Measurements from ENCODE around the gene FOXJ1.

Gene FOXJ1

DNA sequence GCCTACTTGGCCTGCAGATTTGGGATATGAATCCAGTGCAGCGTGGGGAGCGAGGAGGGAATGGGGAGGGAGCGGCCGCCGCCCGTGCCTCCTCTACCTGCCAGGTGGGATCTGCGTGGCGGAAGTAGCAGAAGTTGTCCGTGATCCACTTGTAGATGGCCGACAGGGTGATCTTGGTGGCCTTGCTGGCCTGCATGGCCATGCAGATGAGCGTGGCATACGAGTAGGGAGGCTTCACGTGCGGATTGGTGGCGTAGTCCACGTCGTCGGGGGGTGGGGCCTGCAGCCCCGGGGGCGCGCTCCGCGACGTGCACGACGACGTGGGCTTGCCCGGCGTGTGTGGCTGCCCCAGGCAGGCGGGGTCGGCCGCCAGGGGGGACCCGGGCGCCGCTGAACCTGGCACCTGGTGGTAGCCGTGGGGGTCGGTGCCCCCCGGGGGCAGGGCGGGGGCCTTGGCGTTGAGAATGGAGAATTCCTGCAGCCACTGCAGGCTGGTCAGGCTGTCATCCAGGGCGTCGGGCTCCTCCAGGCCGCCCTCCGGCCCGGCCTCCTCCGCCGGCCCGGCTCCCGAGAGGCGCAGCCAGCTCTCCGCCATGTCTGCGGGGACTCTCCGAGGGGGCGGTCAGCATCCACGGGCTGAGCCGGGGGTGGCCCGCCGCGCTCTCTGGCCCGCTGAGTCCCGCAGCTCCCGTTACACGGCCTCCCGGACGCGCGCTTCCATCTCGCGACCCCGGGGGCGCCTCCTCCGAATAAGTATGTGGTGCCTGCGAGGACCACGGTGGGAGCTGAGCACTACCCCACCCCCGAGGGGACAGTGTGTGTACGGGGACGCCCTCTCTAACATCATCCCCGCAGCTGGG is 1.0 kb downstream of the FOXJ1 start:
- peak; percentile 26 to 33 for DNase-seq

DNA sequence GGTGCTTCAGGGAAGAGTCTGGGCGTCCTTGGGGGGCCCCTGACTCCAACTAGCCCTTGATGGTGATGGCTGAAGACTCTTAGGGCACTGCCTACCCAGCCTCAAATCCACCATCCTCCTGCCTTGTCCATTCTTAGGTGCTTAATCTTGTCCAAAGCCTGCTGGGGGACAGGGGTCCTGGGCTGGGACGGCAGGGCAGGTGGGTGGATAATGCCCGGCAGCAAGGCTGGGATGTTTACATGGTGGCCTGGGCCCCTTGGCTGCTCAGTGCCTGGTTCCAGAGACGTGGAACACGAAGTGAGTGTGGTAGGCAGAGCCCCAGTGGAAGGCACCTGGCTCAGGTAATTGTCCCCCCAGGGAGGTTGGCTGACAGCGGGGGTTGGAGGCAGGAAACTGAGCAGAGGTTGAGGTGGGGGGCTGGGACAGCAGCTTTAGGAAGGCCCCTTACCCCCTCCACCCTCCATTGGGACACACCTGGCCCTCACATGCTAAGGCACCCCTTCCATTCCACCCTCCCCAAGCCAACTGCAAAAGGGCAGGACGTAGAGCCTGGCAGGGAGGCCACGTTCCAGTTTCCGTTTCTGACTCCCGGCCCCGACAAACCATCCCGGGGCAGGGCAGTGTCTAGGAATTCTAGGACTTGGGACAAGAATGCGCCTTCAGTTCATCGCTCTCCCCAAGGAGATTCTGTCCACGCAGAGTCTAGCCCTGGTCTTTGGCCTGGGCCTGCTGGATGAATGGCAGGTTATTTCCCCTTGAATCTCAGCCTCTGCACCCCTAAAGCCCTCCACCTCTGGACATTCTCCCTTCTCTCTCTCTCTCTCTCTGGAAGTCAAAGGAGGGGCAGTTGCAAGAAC is 1.9 kb downstream of the FOXJ1 start:
- DNase-seq, result no peak

GRCh38 chr17:76138234-76138895 is 2.7 kb downstream of the FOXJ1 start:
- no peak for DNase-seq

DNA sequence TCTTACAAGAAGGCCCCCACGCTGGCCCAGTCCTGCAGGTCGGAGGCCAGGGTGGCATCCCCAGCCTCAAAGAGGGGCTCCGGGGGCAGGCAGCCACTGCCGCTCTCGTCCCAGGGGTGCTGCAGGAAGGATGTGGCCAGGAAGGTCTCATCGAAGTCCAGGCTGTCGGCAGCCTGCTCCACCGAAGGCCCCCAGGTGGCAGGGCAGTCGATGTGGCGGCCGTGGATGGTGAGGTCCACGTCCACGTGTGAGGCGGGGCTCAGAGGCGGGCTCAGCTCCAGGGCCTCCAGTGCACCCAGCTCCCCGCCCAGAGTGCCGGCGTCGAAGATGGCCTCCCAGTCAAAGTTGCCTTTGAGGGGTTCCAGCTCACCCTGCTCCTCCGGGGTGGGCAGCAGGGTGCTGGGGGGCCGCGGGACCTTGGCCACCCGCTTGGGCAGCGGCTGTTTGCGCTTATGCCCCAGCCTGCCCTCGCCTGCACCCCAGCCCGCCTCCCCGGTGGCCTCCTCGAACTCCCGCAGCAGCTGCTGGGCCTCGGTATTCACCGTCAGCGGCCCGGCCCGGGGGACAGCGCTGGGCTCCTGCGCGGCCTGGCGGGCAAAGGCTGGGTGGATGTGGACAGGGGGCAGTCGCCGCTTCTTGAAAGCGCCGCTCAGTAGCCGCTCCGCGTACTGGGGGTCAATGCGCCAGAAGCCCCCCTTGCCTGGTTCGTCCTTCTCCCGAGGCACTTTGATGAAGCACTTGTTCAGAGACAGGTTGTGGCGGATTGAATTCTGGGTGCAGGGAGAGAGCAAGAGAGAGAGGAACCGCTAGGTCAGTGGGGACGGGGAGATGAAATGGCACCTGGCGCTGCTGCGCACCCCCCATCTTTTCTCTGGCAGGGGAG is 3.5 kb downstream of the FOXJ1 start:
- DNase-seq, result no peak

DNA sequence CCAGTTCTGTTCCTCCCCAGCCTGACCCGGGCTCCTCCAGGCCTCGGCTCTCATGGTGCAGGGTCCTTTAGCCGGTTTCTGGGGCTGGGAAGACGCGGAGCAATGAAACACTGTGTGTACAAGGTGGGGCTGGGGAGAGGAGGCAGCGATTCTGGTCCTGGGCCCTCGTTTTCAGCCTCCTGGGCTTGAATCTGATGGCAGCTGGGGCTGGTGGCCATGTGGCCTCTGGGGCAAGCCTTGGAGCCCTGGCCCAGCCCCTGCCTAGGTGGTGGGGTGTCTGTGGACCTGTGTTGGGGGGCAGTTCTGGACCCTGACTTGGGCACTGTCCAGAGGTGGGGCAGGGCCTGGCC is 4.1 kb downstream of the FOXJ1 start:
- no peak for DNase-seq

DNA sequence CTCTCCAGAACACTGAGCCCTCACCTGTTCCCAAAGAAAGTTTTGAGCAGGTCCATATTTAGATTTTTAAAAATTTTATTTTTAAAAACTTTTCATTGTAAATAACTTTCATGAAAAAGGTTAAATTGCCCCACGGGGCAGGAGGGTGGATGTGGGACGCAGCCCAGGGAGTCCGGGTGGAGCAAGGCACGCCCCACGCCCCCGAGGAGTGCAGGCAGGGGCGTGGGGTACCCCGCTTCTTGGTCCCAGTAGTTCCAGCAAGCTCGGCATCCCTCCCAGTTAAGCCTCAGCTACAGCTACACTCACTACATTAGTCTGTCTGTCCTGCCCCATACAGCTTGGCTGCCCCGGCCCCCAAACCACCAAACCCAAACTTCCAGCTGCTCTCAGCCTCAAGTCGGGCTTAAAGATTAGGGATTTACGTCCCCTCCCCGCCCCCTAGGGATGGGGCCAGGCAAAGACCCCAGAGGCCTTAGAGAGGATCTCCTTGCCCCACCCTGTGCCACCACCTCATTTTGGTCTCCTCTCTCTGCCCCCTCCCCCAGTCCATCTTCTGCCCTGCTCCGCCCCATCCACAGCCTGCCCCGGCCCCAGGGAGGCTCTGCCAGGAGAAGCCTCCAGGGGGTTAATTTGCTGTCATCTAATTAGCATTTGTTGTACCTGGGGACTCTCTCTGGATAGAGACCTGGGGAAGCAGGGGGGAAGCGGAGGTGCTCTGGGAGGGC is 4.6 kb downstream of the FOXJ1 start:
- DNase-seq, result no peak

DNA sequence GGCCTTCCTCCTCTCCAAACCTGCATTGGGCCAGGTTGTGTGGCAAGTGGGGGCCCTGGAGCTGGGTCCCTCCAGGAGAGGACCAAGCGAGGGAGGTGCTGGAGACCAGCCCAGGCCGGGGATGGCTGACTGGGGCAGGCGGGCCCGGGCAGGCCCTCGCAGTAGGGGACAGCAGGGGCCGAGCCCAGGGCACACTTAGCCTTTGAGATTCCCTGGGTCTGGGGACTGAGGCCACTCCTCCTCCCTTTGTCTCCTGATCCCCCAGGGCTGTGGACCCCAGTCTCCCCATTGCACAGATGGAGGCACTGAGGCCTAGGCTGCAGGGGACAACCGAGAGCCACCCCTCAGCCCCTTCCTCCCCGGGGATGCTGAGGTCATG is 5.2 kb downstream of the FOXJ1 start:
- DNase-seq, result no peak

GRCh38 chr17:76134911-76135809 is 5.9 kb downstream of the FOXJ1 start:
- DNase-seq, result no peak

GRCh38 chr17:76132574-76133338 is 8.3 kb downstream of the FOXJ1 start:
- no peak for DNase-seq

- DNase-seq, result no peak
Observed at GRCh38 chr17:76131692-76132573, 9.1 kb downstream of the FOXJ1 start.

DNA sequence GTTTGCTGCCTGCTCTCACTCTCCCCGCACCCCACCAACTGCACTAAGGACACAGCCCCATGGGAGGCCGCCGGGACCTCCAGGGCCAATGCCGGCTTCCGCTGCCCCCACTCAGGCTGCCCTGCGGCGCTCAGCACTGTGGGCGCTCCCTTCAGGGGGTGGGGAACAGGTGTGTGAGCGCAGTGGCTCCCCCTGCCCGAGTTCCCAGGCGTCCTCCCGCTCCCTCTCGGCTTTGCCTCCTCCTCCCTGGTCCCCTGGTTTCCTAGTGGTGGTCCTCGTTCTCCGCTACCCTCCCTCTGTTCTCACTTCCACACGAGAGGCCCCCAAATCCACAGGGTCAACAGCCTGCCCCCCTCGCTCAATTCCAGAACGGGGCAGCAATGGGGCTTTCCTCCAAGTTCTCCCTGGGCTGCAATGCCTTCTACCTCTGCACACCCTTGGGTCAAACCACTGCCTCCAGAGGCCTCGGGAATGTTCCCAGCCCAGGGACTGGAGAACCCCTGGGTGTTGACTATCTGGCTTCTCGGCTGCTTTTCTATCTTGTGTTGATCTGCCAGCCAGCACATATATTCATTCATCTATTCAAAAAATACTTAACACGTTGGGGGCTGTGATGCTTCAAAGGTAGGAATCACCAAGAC is 9.9 kb downstream of the FOXJ1 start:
- DNase-seq, result no peak

GRCh38 chr17:76130473-76130872 is 10.6 kb downstream of the FOXJ1 start:
- DNase-seq, result no peak

- DNase-seq, result no peak
Observed at GRCh38 chr17:76125922-76126321, 15.1 kb downstream of the FOXJ1 start.

GRCh38 chr17:76125391-76125675 is 15.7 kb downstream of the FOXJ1 start:
- no peak for DNase-seq

GRCh38 chr17:76124582-76125390 is 16.3 kb downstream of the FOXJ1 start:
- DNase-seq, result no peak

GRCh38 chr17:76123749-76124581 is 17.1 kb downstream of the FOXJ1 start:
- no peak for DNase-seq

DNA sequence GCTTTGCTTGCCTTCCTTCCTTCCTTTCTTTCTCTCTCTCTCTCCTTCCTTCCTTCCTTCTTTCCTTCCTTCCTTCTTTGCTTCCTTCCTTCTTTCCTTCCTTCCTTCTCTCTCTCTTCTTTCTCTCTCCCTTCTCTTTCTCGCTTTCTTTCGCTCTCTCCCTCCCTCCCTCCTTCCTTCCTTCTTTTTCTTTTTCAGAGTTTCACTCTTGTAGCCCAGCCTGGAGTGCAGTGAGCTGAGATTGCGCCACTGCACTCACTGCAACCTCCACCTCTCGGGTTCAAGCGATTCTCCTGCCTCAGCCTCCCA is 17.9 kb downstream of the FOXJ1 start:
- DNase-seq, result no peak

Data from activated CD4-positive, alpha-beta T cell treated with anti-CD3 and anti-CD28 coated beads, Interleukin-2, amount 50 U/mL, for 48 hours (primary cell).